HFF-Myc (cell line): ENCODE results near the gene LPAR5.
"Not testable (repeated sequence)": the region's sequence is repeated elsewhere in the genome, so short reads cannot be mapped to it uniquely, and the experiment has no call there.

Experiments
- DNase-seq: peaks from one replicate; pipeline ENCODE4 v3.0.0-alpha.2; 2011; ENCODE audit warnings: low read depth; ENCODE audit errors: extremely low read depth
- H3K4me3 ChIP-seq: replicated peaks from 2 replicates; pipeline ENCODE4 v1.5.1; 2011; ENCODE audit warnings: low read depth, mild to moderate bottlenecking, control low read depth, low read length
- CTCF ChIP-seq: IDR thresholded peaks from 2 replicates; pipeline ENCODE4 v1.5.1; 2012; ENCODE audit warnings: mild to moderate bottlenecking, low read depth, low read length, control low read depth; ENCODE audit errors: missing control alignments

LPAR5 gene

GRCh38 chr12:6603095-6603567 lies 32.6 kb downstream of the LPAR5 start:
- no peak for DNase-seq
- peak overlapping the region; percentile 93; the same call in 1 of the 2 replicates for H3K4me3 ChIP-seq
- no peak for TF ChIP-seq CTCF

GRCh38 chr12:6602526-6602925 lies 33.2 kb downstream of the LPAR5 start:
- no peak overlapping the region for H3K4me3 ChIP-seq
- TF ChIP-seq CTCF, result no peak
- DNase-seq, result no peak

- H3K4me3 ChIP-seq, DNase-seq: not testable (repeated sequence)
Measured at GRCh38 chr12:6595673-6596072, 40.1 kb downstream of the LPAR5 start.

GRCh38 chr12:6592087-6592486 lies 43.7 kb downstream of the LPAR5 start:
- no peak for DNase-seq
- TF ChIP-seq CTCF, result no peak

GRCh38 chr12:6586569-6586968 lies 49.2 kb downstream of the LPAR5 start:
- DNase-seq, result not testable (repeated sequence)

More at GRCh38 chr12:6592087-6592486, 43.7 kb downstream of the LPAR5 start:
- H3K4me3 ChIP-seq, result no peak overlapping the region

GRCh38 chr12:6584293-6584692 lies 51.5 kb downstream of the LPAR5 start:
- no peak for TF ChIP-seq CTCF
- DNase-seq, result no peak
- no peak overlapping the region for H3K4me3 ChIP-seq

More at GRCh38 chr12:6586569-6586968, 49.2 kb downstream of the LPAR5 start:
- not testable (repeated sequence) for H3K4me3 ChIP-seq

- no peak for DNase-seq
- H3K4me3 ChIP-seq, result no peak overlapping the region
- TF ChIP-seq CTCF, result no peak
Measured at GRCh38 chr12:6582959-6583358, 52.8 kb downstream of the LPAR5 start.

GRCh38 chr12:6582196-6582595 lies 53.6 kb downstream of the LPAR5 start:
- no peak for DNase-seq
- TF ChIP-seq CTCF, result peak; percentile 26
- no peak overlapping the region for H3K4me3 ChIP-seq
